Stimulated activated CD8-positive, alpha-beta memory T cell treated with anti-CD3 and anti-CD28 coated beads, Interleukin-15, amount 100 ng/mL, for 48 hours (primary cell): Measurements from ENCODE around the gene RNF227.
"Not testable (repeated sequence)": the region's sequence is repeated elsewhere in the genome, so short reads cannot be mapped to it uniquely, and the experiment has no call there.

Experiments used
- DNase-seq, 2 donors: peaks; one replicate each; pipeline ENCODE4 v3.0.0-alpha.2; 2020; ENCODE audit warnings: low read depth in 2 of 2

The RNF227 gene

GRCh38 chr17:7864384-7864783 is 51.7 kb downstream of the RNF227 start:
- DNase-seq: not testable (repeated sequence)
